OCI-LY1 (cell line): Measurements from ENCODE around the gene OR6F1.

Experiments
- EZH2 ChIP-seq: fragments of 200-600 bp; sonication (generic), shearing (Covaris generic); IDR thresholded peaks from 2 replicates; pipeline ENCODE4 v1.8.0; 2017; ENCODE audit warnings: borderline replicate concordance, mixed run types, mild to moderate bottlenecking, antibody characterized with exemption, low read length, moderate library complexity, mixed read lengths
- TF ChIP-seq, protein P1 (sequence below): fragments of 200-600 bp; sonication (generic), shearing (Covaris generic); IDR thresholded peaks from 2 replicates; pipeline ENCODE4 v1.5.1; 2017; ENCODE audit warnings: mild to moderate bottlenecking, antibody characterized with exemption, low read length, moderate library complexity, mixed read lengths

DNA sequence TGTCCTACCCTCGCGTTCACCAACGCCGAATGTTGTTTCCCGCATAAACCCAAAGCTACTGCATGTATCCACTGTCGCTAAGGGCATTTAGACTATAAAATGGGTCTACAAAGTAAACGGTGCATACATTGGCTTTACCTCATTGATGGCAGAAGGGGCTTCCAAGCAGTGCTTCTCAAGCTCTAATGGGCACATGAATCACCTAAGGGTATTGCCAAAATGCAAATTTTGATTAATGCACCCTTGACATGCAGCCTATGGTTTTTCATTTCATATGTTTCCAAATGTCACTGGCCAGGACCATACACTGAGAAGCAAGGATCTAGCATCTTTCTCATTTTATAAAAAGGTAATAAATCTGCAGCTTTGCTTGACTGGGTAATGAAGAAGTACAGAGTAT is 2.7 kb downstream of the OR6F1 start:
- TF ChIP-seq, protein P1, sequence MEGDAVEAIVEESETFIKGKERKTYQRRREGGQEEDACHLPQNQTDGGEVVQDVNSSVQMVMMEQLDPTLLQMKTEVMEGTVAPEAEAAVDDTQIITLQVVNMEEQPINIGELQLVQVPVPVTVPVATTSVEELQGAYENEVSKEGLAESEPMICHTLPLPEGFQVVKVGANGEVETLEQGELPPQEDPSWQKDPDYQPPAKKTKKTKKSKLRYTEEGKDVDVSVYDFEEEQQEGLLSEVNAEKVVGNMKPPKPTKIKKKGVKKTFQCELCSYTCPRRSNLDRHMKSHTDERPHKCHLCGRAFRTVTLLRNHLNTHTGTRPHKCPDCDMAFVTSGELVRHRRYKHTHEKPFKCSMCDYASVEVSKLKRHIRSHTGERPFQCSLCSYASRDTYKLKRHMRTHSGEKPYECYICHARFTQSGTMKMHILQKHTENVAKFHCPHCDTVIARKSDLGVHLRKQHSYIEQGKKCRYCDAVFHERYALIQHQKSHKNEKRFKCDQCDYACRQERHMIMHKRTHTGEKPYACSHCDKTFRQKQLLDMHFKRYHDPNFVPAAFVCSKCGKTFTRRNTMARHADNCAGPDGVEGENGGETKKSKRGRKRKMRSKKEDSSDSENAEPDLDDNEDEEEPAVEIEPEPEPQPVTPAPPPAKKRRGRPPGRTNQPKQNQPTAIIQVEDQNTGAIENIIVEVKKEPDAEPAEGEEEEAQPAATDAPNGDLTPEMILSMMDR, result no peak
- no peak for TF ChIP-seq EZH2
